HEK293 (cell line): Measurements from ENCODE around the gene CNTNAP3.
A peak's percentile ranks its signal among the peaks of the same experiment; 100 is the strongest.
"Not testable (repeated sequence)": the region's sequence is repeated elsewhere in the genome, so short reads cannot be mapped to it uniquely, and the experiment has no call there.

Source experiments
- CTCF ChIA-PET: fragments of 350-600 bp; formaldehyde crosslinking; extraction: SDS; loops from one replicate; lab custom pipeline; 2021; ENCODE audit warnings: antibody characterized with exemption; lab: Yijun Ruan, JAX
- POLR2A ChIA-PET: fragments of 300-600 bp; formaldehyde crosslinking; extraction: SDS; loops from one replicate; lab custom pipeline; 2020; ENCODE audit warnings: antibody characterized with exemption, inconsistent platforms; lab: Yijun Ruan, JAX
- H3K27ac ChIP-seq: fragments of 200-500 bp; sonication (Bioruptor generic); 2 replicates; pipeline ENCODE4 v1.5.1; 2014; ENCODE audit warnings: low read depth, low read length, control low read depth, inconsistent platforms; ENCODE audit errors: extremely low read depth
- H3K36me3 ChIP-seq, 2 experiments: fragments of 200-500 bp in 1 of 2; sonication (Bioruptor generic) in 1 of 2; 1 replicate in 1 of 2; 2 replicates in 1 of 2; pipeline ENCODE4 v1.5.1; 2014 to 2017; ENCODE audit warnings: inconsistent platforms in 2 of 2, low read length in 2 of 2; ENCODE audit not compliant: control insufficient read depth in 2 of 2, insufficient read depth in 1 of 2
- H3K4me1 ChIP-seq: fragments of 200-500 bp; sonication (Bioruptor generic); 2 replicates; pipeline ENCODE4 v1.5.1; 2014; ENCODE audit warnings: mild to moderate bottlenecking, low read length, inconsistent platforms; ENCODE audit not compliant: control insufficient read depth, insufficient read depth
- H3K4me3 ChIP-seq: 2 replicates; pipeline ENCODE4 v1.5.1; 2011; ENCODE audit warnings: low read depth, mild to moderate bottlenecking, control low read depth, low read length, moderate library complexity
- H3K9me3 ChIP-seq: fragments of 200-500 bp; sonication (Bioruptor generic); 2 replicates; pipeline ENCODE4 v1.5.1; 2014; ENCODE audit warnings: low read depth, low read length, inconsistent platforms; ENCODE audit not compliant: control insufficient read depth, insufficient read depth
- GLIS1 ChIP-seq: fragments of 450-650 bp; formaldehyde crosslinking; IDR thresholded peaks from 2 replicates; pipeline ENCODE4 v1.5.1; 2016; ENCODE audit warnings: missing biosample characterization, missing genetic modification characterization
- GLIS2 ChIP-seq: fragments of 450-650 bp; formaldehyde crosslinking; IDR thresholded peaks from 2 replicates; pipeline ENCODE4 v1.5.1; 2016; ENCODE audit warnings: missing biosample characterization, missing genetic modification characterization
- ZBTB20 ChIP-seq: fragments of 450-650 bp; formaldehyde crosslinking; IDR thresholded peaks from 2 replicates; pipeline ENCODE4 v1.5.1; 2016; ENCODE audit warnings: missing biosample characterization, missing genetic modification characterization
- ZNF341 ChIP-seq: fragments of 450-650 bp; formaldehyde crosslinking; IDR thresholded peaks from 2 replicates; pipeline ENCODE4; 2016; ENCODE audit warnings: low read depth, missing biosample characterization, missing genetic modification characterization
- TF ChIP-seq, protein P1 (sequence below): fragments of 450-650 bp; formaldehyde crosslinking; IDR thresholded peaks from 2 replicates; pipeline ENCODE4 v1.5.1; 2017; ENCODE audit warnings: missing biosample characterization, missing genetic modification characterization
- TF ChIP-seq, protein P2 (sequence below): fragments of 450-650 bp; formaldehyde crosslinking; optimal IDR thresholded peaks from 2 replicates; pipeline ENCODE3; 2016; ENCODE audit warnings: missing biosample characterization, mild to moderate bottlenecking, missing genetic modification characterization

The CNTNAP3 gene

DNA sequence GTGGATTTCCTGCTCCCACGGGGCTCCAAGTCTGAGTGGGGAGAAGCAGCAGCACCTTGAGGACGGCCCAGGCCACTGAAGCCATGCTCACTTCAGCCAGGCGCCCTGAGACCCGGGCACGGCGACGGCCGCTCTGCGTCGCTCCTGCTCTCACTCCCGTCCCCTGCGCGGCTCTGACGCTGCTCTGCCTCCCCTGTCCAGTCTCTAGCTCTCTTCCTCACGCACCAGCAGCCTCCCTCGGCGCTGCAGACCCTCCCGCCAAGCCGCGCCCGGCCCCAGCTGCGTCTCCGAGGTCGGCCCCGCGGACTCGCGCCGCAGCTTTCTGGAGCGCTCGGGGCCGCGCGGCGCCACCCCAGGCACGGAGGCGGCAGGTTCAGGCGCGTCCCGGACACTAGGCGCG, at the start of gene CNTNAP3:
Gene CNTNAP3, minus strand, starts transcription at position 188 of the 400 bp plus-strand sequence. Its CDS starts 103 bp downstream, at position 85.
- Histone ChIP-seq H3K27ac (peak within 1 kb of the TSS; percentile 56; the same call in 1 of the 2 replicates), H3K4me3 (peak within 1 kb of the TSS; percentile 49)
- H3K4me1 ChIP-seq, H3K36me3 ChIP-seq, POLR2A ChIA-PET, CTCF ChIA-PET, H3K9me3 ChIP-seq: not testable (repeated sequence)
- TF ChIP-seq, protein P1, sequence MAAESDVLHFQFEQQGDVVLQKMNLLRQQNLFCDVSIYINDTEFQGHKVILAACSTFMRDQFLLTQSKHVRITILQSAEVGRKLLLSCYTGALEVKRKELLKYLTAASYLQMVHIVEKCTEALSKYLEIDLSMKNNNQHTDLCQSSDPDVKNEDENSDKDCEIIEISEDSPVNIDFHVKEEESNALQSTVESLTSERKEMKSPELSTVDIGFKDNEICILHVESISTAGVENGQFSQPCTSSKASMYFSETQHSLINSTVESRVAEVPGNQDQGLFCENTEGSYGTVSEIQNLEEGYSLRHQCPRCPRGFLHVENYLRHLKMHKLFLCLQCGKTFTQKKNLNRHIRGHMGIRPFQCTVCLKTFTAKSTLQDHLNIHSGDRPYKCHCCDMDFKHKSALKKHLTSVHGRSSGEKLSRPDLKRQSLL (tag by site-specific recombination): peak; percentile 18; the same call in 1 of the 2 replicates
- TF ChIP-seq, protein P2, sequence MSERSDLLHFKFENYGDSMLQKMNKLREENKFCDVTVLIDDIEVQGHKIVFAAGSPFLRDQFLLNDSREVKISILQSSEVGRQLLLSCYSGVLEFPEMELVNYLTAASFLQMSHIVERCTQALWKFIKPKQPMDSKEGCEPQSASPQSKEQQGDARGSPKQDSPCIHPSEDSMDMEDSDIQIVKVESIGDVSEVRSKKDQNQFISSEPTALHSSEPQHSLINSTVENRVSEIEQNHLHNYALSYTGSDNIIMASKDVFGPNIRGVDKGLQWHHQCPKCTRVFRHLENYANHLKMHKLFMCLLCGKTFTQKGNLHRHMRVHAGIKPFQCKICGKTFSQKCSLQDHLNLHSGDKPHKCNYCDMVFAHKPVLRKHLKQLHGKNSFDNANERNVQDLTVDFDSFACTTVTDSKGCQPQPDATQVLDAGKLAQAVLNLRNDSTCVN (tag by site-specific recombination): peak; percentile 72
- TF ChIP-seq ZBTB20 (tag by site-specific recombination): peak; percentile 42; the same call in 1 of the 2 replicates
- peak; percentile 29; the same call in 1 of the 2 replicates for TF ChIP-seq ZNF341 (tag by site-specific recombination)
- peak; percentile 53; the same call in 1 of the 2 replicates for TF ChIP-seq GLIS1
- TF ChIP-seq GLIS2 (tag by site-specific recombination): peak; percentile 47; the same call in 1 of the 2 replicates

DNA sequence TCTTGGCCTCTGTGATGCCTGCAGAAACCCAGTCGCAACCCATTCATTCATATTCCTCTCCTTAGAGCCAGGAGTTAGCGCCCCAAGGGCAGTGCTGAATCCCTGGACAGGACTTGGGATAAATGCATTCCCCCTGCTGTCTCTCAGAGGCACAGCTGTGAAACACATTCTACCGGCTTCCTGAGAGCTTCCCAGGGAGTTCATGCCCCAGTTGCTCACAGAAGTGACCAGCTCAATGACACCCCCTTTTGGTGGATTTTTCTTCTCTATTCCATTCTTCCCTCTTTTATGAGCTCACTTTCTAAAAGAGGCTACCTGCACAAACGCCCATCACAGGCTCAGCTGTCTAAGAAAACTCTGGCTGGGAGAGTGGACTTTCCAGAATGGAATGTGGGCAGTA, 8.0 kb downstream of the CNTNAP3 start:
- POLR2A ChIA-PET, H3K4me1 ChIP-seq, CTCF ChIA-PET: not testable (repeated sequence)

DNA sequence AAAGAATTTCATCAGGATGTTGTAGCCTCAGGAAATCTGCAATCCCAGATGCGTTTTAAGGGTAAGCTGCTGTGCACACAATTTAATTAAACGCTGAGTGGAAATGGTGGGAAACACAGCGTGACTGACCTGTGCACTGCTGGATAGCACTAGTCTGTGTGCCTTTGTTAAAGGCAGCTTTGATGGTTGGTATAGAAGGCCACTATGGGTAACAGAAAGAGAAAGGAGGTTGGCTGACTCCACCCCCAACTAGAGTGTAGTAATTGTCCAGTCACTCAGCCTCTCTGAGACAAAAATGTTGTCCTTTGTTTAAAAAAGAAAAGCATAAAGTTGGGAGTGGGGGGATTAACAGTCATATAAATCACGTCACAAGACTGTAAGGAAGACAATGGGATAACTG, 45.5 kb downstream of the CNTNAP3 start:
- CTCF ChIA-PET, H3K36me3 ChIP-seq, H3K4me1 ChIP-seq, H3K9me3 ChIP-seq, POLR2A ChIA-PET, H3K27ac ChIP-seq, H3K4me3 ChIP-seq: not testable (repeated sequence)

More for the DNA sequence above, 8.0 kb downstream of the CNTNAP3 start:
- not testable (repeated sequence) for H3K4me3 ChIP-seq, H3K36me3 ChIP-seq, H3K27ac ChIP-seq, H3K9me3 ChIP-seq

DNA sequence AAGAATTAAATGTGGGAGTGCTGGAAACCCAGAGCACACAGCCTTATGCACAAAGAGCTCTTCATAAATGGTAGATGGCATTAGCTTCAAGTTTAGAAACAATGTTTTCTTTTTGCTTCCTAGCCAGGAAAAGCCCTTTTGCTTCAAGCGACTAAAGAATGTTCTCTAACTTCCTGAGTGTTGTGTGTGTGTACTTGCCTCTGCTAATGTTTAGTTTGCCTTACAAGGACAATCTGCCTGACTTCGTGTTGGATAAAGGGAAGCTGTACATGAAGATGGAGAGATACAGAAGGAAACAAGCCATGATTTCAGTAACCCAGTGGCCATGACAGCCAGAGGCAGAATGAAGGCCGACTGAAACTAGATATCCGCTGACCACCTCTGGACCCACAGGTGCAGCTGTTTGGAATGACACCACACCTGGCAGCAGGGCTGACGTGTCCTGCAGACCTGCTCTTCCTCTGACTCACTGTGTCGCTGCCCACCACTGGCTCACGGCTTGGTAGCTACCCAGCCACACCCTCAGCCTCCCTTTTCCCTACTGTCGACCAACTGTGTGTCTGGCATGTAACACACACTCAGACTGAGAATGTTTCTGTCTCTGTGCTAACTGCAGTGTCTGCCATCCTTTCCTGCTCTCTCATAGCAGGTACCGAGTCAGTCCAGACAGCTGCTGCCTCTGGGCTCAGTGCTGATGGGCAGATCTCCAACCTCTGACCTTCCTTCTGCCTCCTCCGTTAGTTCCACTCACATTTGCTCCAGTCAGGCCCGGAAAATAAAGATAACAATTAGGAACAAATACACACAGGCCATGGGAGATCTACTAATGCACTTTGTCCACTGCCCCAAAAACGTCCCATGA, 55.6 kb downstream of the CNTNAP3 start:
- H3K36me3 ChIP-seq, H3K4me1 ChIP-seq, H3K9me3 ChIP-seq, POLR2A ChIA-PET, H3K4me3 ChIP-seq, CTCF ChIA-PET, H3K27ac ChIP-seq: not testable (repeated sequence)

DNA sequence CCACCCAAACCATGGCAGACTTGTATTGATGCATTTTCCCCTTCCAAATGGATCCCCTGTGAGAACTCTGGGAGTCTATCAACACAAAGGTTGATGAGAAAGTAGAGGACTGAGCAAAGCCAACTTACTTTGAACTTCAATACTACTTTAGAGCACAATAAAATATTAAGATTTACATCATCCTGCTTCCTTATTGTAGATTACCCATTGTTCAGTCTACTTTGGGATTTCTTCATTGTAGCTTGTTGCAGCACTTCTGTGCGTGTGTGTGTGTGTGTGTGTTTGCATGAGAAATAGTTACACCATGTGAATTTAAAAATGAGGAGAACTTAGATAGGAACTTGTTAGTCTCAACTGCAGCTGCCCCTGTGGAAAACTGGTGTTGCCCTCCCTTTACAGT, 72.0 kb downstream of the CNTNAP3 start:
- POLR2A ChIA-PET, CTCF ChIA-PET, H3K4me1 ChIP-seq, H3K9me3 ChIP-seq, H3K36me3 ChIP-seq, H3K27ac ChIP-seq, H3K4me3 ChIP-seq: not testable (repeated sequence)

DNA sequence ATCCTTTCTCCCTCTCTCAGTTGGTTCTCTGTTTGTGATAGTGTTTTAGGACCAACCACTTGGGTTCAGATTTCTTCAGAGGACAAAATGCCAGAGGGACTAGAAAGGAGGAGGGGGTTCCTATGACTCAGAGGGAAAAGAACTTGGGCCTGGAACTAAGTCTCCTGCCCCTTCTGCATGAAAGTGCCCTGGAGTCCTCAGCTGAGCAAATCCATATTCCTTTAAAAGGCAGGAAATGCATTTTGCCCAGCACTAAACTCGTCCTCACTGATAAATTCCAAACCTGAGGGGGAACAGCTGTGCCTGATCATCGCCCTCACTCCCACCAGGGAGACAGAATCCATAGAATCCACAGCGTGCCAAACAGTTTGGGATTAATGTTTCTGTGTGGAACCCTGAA, 78.2 kb downstream of the CNTNAP3 start:
- CTCF ChIA-PET, H3K4me3 ChIP-seq, H3K27ac ChIP-seq, H3K36me3 ChIP-seq, H3K4me1 ChIP-seq, H3K9me3 ChIP-seq, POLR2A ChIA-PET: not testable (repeated sequence)

DNA sequence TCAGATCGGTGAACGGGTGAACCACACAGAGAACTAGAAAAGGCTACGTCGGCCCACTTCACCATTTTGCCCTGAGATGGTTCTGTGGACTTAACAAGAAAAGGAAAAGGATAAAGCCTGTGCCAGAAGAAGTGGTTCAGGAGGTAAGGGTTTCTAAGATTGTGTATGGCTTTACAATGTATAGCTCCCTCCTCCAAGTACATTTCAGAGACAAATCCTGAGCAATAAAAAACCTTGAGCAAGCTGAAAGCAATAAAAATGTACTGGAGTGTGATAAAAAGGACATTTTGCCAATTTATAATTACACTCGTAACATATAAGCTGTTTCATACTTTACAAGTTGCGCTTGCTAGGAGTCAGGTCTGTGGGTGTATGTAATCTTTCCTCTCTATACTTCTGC, 81.3 kb downstream of the CNTNAP3 start:
- H3K36me3 ChIP-seq, H3K4me1 ChIP-seq, H3K4me3 ChIP-seq, H3K9me3 ChIP-seq, H3K27ac ChIP-seq, POLR2A ChIA-PET, CTCF ChIA-PET: not testable (repeated sequence)

DNA sequence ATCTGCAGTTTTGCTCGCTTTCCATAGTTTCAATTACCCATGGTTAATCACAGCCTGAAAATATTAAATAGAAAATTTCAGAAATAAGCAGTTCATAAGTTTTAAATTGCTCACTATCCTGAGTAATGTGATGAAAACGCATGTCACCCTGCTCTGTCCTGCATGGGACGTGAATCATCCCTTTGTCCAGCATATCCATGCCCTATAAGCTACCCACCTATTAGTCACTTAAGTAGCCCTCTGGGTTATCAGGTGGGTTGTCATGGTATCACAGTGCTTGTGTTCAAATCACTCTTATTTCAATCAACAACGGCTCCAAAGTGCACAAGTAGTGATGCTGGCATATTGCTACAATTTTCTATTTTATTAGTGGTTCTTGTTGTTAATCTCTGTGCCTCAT, 82.1 kb downstream of the CNTNAP3 start:
- POLR2A ChIA-PET, H3K9me3 ChIP-seq, H3K27ac ChIP-seq, H3K36me3 ChIP-seq, H3K4me3 ChIP-seq, CTCF ChIA-PET, H3K4me1 ChIP-seq: not testable (repeated sequence)

DNA sequence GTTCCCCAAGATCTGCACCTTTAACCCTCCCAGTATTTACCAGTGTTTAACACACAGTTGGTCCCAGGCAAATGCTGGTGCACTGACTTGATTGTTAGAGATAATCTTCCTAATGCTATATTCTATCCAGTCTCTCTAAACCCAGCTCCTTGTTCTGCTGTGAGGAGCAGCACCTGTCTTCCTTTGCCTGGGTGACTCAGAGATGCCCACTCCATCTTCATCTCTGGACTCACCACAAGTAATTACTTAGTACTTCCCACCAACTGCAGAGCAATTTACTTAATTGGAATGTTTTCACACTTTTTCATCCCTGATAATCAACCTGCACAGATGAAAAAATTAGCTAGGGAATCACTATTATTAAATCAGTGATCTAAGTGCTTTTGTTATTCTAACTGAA, 87.6 kb downstream of the CNTNAP3 start:
- CTCF ChIA-PET, H3K36me3 ChIP-seq, H3K4me1 ChIP-seq, H3K4me3 ChIP-seq, H3K27ac ChIP-seq, POLR2A ChIA-PET, H3K9me3 ChIP-seq: not testable (repeated sequence)
